MM.1S (cell line): ENCODE results near the gene TCL1A.

Experiments
- CTCF ChIP-seq: fragments of 300-600 bp; sonication (generic); IDR thresholded peaks from 2 replicates; pipeline ENCODE4 v1.5.1; 2016; ENCODE audit warnings: antibody characterized with exemption, low read length, mixed read lengths
- EZH2 ChIP-seq: fragments of 300-600 bp; sonication (generic); optimal IDR thresholded peaks from 2 replicates; pipeline ENCODE3; 2017; ENCODE audit warnings: low read depth, mild to moderate bottlenecking, antibody characterized with exemption, low read length, mixed read lengths

- TF ChIP-seq CTCF, result no peak
- no peak for TF ChIP-seq EZH2
These were observed 39.3 kb downstream of the TCL1A start for GRCh38 chr14:95674613-95675012.
